ENCODE data around the gene FGD6.
"Not testable (repeated sequence)": the region's sequence is repeated elsewhere in the genome, so short reads cannot be mapped to it uniquely, and the experiment has no call there.

FGD6 gene

GRCh38 chr12:95234187-95234586 lies 16.9 kb upstream of the FGD6 start:
- DNase-seq (ENCODE audit: low spot score) = not testable (repeated sequence)

DNA sequence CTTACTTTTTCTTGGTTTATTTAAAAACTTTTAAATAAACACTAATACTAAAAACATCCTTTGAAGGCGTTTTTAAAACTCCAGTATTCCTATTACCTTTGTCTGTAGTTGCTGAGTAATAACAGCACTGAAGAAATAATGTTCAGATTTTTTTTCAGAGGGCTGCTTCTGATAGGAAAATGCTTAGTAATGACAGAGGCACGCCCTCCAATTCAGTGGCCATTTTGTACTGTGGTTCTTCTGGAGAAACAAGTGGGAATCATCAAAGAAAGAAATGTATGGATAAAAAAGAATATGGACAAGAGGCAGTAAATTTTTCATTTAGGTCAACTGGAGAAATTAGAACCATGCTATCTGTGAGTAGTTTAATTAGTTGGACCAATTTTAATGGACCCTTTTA lies 13.9 kb upstream of the FGD6 start:
- DNase-seq (ENCODE audit: low spot score) = no peak

DNA sequence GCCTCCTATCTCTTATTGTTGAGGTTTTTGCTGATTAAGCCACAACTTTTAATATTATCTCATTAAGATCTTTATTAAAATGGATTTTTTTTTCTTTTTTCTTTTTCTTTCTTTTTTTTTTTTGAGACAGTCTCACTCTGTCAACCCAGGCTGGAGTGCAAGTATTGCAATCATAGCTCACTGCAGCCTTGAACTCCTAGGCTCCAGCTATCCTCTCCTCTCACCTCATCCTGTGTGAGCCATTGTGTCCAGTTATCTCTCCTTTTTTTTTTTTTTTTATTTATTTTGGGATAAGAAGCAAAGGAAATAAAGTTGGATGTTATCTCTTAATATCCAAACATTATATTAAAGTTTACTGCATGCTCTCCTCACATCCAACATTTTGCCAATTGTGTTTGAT lies 13.0 kb upstream of the FGD6 start:
- no peak for DNase-seq (ENCODE audit: low spot score)

- DNase-seq (ENCODE audit: low spot score) = no peak
These were observed 12.4 kb upstream of the FGD6 start for GRCh38 chr12:95229636-95230035.

DNA sequence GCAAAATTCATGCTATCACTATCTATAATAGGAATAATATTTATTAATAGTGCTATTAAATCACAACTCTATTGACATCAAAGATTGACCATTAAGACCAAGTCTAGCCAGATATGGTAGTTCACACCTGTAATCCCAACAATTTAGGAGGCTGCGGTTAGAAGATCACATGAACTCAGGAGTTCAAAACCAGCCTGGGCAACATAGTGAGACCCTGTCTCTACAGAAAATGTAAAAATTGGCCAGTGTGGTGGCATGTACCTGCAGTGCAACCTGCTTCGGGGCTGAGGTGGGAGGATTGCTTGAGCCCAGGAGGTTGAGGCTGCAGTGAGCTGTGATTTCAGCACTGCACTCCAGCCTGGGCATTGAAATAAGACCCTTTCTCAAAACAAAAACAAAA lies 11.3 kb upstream of the FGD6 start:
- DNase-seq (ENCODE audit: low spot score) = no peak

- no peak for DNase-seq (ENCODE audit: low spot score)
These were observed 10.6 kb upstream of the FGD6 start for GRCh38 chr12:95227818-95228356.

GRCh38 chr12:95225645-95226212 lies 8.5 kb upstream of the FGD6 start:
- DNase-seq (ENCODE audit: low spot score) = no peak

DNA sequence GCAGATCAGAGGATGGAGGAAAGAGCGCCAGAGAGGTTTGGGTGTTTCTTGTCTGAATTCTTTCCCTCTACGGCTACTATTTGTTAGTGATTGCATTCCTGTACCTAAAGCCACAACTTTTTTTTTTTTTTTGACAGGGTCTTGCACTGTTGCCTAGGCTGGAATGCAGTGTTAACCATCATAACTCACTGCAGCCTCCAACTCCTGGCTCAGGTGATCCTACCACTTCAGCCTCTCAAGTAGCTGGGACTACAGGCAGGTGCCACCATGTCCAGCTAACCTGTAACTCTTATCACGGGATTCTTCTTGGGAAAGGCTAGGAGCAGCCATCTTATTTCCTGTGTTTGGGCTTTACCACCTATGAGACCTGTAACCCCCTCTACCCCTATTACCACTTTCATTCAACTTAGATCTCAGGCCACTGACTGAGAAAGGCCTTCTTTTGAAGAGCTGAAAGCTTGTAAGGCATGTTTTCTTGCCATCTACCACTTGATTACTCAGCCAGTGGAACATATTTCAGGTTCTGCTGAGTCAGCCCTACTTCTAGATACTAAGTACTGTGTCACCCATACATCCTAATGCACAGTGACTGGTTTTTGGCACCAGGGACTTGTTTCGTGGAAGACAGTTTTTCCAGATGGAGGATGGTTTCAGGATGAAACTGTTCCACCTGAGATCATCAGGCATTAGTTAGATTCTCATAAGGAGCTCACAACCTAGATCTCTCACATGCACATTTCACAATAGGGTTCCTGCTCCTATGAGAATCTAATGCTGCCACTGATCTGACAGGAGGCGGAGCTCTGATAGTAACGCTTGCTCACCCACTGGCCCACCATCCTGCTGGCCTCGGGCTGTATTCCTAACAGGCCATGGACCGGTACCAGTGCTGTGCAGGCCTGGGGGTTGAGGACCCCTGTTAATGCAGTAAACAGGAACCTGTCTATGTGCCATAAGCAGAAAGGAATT lies 7.2 kb upstream of the FGD6 start:
- peak; percentile 33 for DNase-seq (ENCODE audit: low spot score)

GRCh38 chr12:95220726-95221125 lies 3.5 kb upstream of the FGD6 start:
- no peak for DNase-seq (ENCODE audit: low spot score)

DNA sequence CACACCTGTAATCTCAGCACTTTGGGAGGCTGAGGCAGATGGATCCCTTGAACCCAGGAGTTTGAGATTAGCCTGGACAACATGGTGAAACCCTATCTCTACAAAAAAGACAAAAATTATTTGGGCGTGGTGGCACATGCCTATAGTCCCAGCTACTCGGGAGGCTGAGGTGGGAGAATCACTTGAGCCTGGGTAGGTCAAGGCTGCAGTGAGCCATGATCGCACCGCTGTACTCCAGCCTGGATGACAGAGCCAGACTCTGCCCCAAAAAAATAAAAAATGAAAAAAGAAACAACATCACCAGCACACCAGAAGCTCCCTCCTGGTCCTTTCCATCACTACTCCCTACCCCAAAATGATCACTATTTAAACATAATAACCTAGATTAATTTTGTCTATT lies 2.9 kb upstream of the FGD6 start:
- no peak for DNase-seq (ENCODE audit: low spot score)

- peak; percentile 85 for DNase-seq (ENCODE audit: low spot score)
These were observed 1.2 kb upstream of the FGD6 start for GRCh38 chr12:95218150-95219133.

GRCh38 chr12:95216711-95217376 lies 423 bp downstream of the FGD6 start:
- DNase-seq (ENCODE audit: low spot score) = peak; percentile 4

GRCh38 chr12:95215949-95216348 lies 1.3 kb downstream of the FGD6 start:
- peak; percentile 57 for DNase-seq (ENCODE audit: low spot score)

DNA sequence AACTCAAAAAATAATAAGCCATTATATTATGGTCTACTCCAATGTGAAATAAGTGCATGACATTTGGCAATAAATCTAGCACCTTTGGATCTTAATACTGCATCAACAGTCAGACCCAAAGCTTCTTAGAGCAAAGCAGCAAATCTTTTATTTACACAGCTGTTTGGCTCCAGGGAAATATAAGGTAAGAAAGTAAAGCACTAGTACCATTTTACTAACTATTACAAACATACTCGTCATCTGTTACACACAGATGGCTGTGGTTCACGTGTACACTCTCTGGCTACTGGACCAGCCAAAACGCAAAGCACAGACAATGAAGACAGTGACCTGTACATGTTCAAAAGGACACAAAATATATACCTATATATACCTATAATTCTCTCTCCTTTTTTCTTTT lies 2.8 kb downstream of the FGD6 start:
- DNase-seq (ENCODE audit: low spot score) = no peak

- no peak for DNase-seq (ENCODE audit: low spot score)
These were observed 3.3 kb downstream of the FGD6 start for GRCh38 chr12:95213928-95214327.

DNA sequence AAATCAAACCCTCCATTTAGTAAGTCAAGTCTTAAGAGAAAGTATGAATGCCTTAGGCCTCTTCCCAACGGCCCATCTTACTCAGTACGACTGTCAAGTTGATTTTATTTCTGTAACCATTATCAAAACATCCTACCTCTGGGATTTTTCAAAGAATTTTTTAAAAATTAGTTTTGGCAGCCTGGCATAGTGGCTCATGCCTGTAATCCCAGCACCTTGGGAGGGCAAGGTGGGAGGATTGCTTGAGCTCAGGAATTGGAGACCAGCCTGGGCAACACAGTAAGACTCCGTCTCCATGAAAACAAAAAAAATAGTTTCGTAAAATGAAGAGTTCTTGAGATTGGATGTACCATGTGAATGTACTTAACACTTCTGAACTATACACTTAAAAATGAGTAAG lies 4.1 kb downstream of the FGD6 start:
- no peak for DNase-seq (ENCODE audit: low spot score)

DNA sequence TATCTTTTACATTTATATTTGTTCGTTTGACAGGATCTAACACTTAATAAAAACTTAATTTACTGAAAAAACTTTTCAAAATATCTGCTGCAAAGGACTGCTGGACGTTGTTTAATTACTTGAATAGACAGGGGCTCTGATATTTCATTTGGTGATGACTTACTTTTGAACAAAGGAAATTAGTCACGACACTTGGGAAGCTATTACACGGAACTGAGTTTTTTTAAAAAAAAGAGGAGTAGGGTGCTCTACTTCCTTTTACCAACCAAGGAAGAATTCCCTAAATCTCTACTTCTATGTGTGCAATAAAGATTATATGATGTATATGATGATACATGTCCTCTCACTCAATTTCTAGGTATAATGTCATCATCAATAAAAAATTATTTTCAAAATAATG lies 4.7 kb downstream of the FGD6 start:
- DNase-seq (ENCODE audit: low spot score) = no peak

GRCh38 chr12:95208678-95209077 lies 8.6 kb downstream of the FGD6 start:
- DNase-seq (ENCODE audit: low spot score) = no peak

GRCh38 chr12:95207407-95207806 lies 9.9 kb downstream of the FGD6 start:
- DNase-seq (ENCODE audit: low spot score) = no peak

GRCh38 chr12:95206916-95207315 lies 10.4 kb downstream of the FGD6 start:
- DNase-seq (ENCODE audit: low spot score) = no peak

DNA sequence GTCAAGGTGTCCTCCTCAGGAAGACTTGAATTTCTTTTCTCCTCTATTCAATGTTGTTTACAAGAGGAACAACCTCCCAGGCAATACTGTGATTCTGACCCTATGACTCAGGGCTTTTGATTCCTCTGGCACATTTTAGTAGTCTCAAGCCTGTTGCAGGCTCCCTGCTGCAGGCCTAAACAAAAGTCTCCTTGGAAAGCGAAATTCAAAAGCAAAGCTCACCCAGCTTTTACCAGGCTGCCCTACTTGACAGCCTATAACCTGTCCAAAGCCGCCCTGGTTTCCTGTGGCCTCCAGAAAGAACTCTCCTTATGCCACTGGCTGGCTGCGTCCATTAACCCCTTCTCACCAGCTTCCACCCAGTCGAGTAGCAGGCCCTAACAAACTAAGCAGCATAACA lies 11.6 kb downstream of the FGD6 start:
- DNase-seq (ENCODE audit: low spot score) = peak; percentile 72
